Measurements from ENCODE around the gene RIBC2.

Gene RIBC2

DNA sequence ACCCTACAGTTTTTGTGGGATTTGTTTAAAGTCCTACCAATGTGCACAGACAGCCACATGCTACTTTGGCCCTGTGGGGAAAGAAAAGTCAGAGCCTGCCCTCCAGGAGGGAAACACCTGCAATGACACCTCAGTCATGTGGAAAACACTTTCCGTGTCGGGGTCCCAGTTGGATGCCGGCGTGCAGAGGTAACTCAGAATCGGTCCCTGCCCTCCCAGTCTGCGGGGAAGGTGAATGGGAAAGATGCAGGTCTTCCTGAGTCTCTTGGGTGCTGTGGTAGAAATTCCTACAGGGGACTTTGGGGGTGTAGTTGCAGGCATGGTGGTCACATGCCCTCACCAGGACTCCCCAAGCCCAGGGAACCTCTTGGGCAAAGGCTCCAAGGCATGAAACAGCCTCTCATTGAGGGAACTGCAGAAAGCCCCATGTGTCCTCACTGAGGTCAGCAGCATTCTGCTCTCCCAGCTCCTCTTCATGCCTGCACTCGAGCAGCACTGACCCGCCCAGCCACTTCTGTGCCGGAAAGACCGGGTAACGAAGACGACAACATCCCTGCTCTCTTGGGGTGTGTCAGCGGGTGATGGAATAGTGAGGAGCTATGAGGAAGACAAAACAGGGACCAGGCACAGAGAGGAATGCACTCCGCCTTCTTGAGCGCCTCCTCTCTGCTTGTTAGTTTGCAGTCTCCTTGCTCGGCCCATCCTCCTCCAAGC lies 4.7 kb downstream of the RIBC2 start:
- H3K4me1 Mint-ChIP-seq: peaks cover 23% of the 10 kb centered on the region
- no peak for DNase-seq
- no peaks in the 10 kb centered on the region for H3K9me3 Mint-ChIP-seq
- no peak overlapping the region for H3K27ac Mint-ChIP-seq
- peaks cover 7% of the 10 kb centered on the region for H3K27me3 Mint-ChIP-seq
- CTCF ChIA-PET: no interaction called here
- H3K36me3 Mint-ChIP-seq: peaks cover 13% of the 10 kb centered on the region
- no peak overlapping the region for H3K4me3 Mint-ChIP-seq

- Mint-ChIP-seq H3K27ac (no peak overlapping the region), H3K27me3 (peaks cover 2% of the 10 kb centered on the region), H3K4me3 (no peak overlapping the region), H3K36me3 (peaks cover 14% of the 10 kb centered on the region), H3K9me3 (no peaks in the 10 kb centered on the region), H3K4me1 (peaks cover 18% of the 10 kb centered on the region)
- CTCF ChIA-PET: no interaction called here
- DNase-seq: no peak
Measured at GRCh38 chr22:45418770-45419138, 5.3 kb downstream of the RIBC2 start.

GRCh38 chr22:45420011-45420410 lies 6.5 kb downstream of the RIBC2 start:
- CTCF ChIA-PET: no interaction called here
- Mint-ChIP-seq H3K4me1 (peaks cover 7% of the 10 kb centered on the region), H3K27me3 (no peaks in the 10 kb centered on the region), H3K27ac (no peak overlapping the region), H3K4me3 (no peak overlapping the region), H3K36me3 (peaks cover 14% of the 10 kb centered on the region), H3K9me3 (no peaks in the 10 kb centered on the region)
- no peak for DNase-seq

DNA sequence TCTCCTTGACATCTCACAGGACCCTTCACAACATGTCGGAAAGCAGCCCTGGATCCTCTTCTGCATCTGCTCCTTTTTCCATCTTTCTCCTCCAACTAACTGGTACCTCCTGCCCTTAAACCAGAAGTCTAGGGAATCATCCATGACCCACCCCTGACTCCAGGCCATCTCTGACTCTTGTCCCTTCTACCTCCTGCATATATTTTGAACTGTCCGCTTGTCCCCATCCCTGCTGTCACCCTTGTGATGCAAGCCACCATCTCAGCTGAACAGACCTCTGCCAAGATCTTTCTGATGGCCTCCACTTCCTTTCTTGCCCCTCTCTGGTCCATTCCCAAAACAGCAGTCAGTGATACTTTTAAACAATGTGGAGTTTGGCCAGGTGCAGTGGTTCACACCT lies 7.0 kb downstream of the RIBC2 start:
- H3K27ac Mint-ChIP-seq: no peak overlapping the region
- peaks cover 13% of the 10 kb centered on the region for H3K36me3 Mint-ChIP-seq
- H3K4me3 Mint-ChIP-seq: no peak overlapping the region
- CTCF ChIA-PET: no interaction called here
- H3K4me1 Mint-ChIP-seq: peaks cover 6% of the 10 kb centered on the region
- no peaks in the 10 kb centered on the region for H3K9me3 Mint-ChIP-seq
- DNase-seq: no peak
- H3K27me3 Mint-ChIP-seq: no peaks in the 10 kb centered on the region

- H3K4me3 Mint-ChIP-seq: no peak overlapping the region
- DNase-seq: no peak
- H3K9me3 Mint-ChIP-seq: peaks cover under 1% of the 10 kb centered on the region
- H3K27me3 Mint-ChIP-seq: peaks cover 4% of the 10 kb centered on the region
- H3K4me1 Mint-ChIP-seq: no peaks in the 10 kb centered on the region
- CTCF ChIA-PET: no interaction called here
- H3K27ac Mint-ChIP-seq: no peak overlapping the region
- H3K36me3 Mint-ChIP-seq: peaks cover 16% of the 10 kb centered on the region
Measured at GRCh38 chr22:45421349-45422055, 8.0 kb downstream of the RIBC2 start.

GRCh38 chr22:45422237-45422983 lies 8.9 kb downstream of the RIBC2 start:
- no peak for DNase-seq
- Mint-ChIP-seq H3K36me3 (peaks cover 23% of the 10 kb centered on the region), H3K27me3 (peaks cover 7% of the 10 kb centered on the region), H3K4me1 (no peaks in the 10 kb centered on the region), H3K9me3 (peaks cover 7% of the 10 kb centered on the region), H3K4me3 (no peak overlapping the region), H3K27ac (no peak overlapping the region)
- CTCF ChIA-PET: no interaction called here

DNA sequence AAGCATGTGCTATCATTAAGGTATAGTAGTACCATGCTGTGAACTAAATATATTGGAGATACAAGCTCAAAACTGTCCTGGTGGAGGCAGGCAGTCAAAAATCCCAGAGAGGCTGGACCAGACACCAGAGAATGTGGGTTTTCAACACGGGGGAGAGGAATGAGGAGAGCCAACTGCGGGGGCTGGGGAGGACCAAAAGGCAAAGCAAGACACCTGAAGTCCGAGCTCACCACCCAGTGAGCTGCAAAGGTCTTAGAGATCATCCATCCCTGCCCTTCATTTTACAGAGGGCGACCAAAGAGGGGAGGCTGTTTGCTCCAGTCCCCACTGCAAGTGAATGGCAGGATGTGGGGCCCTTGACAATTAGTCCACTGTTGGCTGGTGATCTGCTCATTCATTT lies 10.0 kb downstream of the RIBC2 start:
- CTCF ChIA-PET: no interaction called here
- Mint-ChIP-seq H3K4me1 (no peaks in the 10 kb centered on the region), H3K9me3 (peaks cover 7% of the 10 kb centered on the region), H3K27ac (no peak overlapping the region), H3K36me3 (peaks cover 23% of the 10 kb centered on the region), H3K4me3 (no peak overlapping the region), H3K27me3 (peaks cover 7% of the 10 kb centered on the region)
- DNase-seq: no peak

- H3K9me3 Mint-ChIP-seq: peaks cover 7% of the 10 kb centered on the region
- peaks cover 7% of the 10 kb centered on the region for H3K27me3 Mint-ChIP-seq
Measured at GRCh38 chr22:45424241-45424731, 10.8 kb downstream of the RIBC2 start.

DNA sequence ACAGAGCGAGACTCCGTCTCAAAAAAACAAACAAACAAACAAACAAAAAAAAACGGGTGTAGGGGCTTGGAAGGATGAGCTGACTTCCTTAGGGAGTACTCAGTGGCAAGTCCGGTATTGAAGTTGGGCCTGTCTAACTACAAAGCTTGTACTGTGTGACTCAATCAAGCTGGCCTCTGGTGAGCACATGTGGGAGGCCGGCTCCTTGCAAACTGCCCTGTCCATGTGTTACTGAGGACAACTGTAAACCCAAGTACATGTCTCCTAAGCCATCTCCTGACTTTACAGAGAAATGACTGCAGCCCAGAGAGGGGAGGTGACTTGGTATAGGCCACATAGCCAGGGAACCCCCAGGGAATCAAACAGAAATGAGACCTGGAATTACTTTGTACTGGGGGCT lies 11.6 kb downstream of the RIBC2 start:
- CTCF ChIA-PET: no interaction called here
- no peaks in the 10 kb centered on the region for H3K4me1 Mint-ChIP-seq
- H3K9me3 Mint-ChIP-seq: peaks cover 7% of the 10 kb centered on the region
- H3K4me3 Mint-ChIP-seq: no peak overlapping the region
- DNase-seq: no peak
- H3K27ac Mint-ChIP-seq: no peak overlapping the region
- H3K27me3 Mint-ChIP-seq: peaks cover 7% of the 10 kb centered on the region
- peaks cover 15% of the 10 kb centered on the region for H3K36me3 Mint-ChIP-seq

More at GRCh38 chr22:45424241-45424731, 10.8 kb downstream of the RIBC2 start:
- no peak for DNase-seq
- CTCF ChIA-PET: no interaction called here
- H3K4me1 Mint-ChIP-seq: no peaks in the 10 kb centered on the region
- peaks cover 15% of the 10 kb centered on the region for H3K36me3 Mint-ChIP-seq
- no peak overlapping the region for H3K4me3 Mint-ChIP-seq
- no peak overlapping the region for H3K27ac Mint-ChIP-seq

DNA sequence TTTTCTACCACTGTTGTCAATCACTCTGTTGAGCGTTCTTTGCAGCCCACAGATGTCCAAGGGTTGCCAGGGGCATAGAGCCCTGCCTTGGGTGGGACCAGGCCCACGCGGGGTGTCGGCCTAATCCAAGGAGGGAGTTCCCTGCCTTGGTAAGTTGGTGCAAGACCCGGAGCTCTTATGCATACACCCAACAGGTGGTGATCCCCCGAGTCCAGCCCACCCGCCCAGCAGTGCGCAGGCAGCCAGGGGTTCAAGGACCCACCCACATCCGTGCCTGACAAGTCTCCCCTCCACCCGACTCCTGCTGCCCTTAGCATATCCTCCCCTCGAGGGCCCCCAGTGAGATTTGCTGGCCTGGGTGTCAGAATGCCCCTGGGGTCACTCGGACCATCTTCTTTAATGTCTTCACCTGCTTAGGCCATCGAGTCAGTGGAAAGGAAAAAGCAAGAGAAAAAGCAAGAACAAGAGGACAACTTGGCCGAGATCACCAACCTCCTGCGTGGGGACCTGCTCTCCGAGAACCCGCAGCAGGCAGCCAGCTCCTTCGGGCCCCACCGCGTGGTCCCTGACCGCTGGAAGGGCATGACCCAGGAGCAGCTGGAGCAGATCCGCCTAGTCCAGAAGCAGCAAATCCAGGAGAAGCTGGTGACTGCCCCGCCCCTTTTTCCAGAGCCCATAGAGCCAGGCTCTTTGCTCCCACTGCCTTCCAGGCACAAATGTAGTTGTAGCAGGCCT lies 12.2 kb downstream of the RIBC2 start:
- no peak for DNase-seq
- Mint-ChIP-seq H3K4me1 (no peaks in the 10 kb centered on the region), H3K4me3 (no peak overlapping the region), H3K9me3 (peaks cover 7% of the 10 kb centered on the region), H3K36me3 (peaks cover 13% of the 10 kb centered on the region), H3K27me3 (peaks cover 7% of the 10 kb centered on the region), H3K27ac (no peak overlapping the region)
- CTCF ChIA-PET: no interaction called here

GRCh38 chr22:45426387-45426786 lies 12.9 kb downstream of the RIBC2 start:
- CTCF ChIA-PET: no interaction called here
- no peak overlapping the region for H3K4me3 Mint-ChIP-seq

DNA sequence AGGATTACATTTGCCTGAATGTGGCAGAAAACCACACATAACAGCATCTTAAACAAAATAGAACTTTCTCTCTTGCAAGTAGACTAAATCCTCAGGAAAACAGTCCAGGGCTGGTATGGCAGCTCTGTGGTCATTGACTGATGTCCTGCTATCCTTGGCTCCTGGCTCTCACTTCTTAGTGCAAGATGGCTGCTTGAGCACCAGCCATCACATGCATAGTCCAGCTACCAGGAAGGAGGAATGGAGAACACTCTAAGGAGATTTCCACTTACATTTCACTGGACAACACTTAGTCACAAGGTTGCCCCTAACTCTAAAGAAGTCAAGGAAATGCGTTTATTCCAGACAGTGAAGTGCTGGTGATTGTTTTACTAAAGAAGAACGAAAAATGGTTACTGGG lies 13.6 kb downstream of the RIBC2 start:
- Mint-ChIP-seq H3K27me3 (peaks cover 7% of the 10 kb centered on the region), H3K4me3 (no peak overlapping the region), H3K36me3 (peaks cover 13% of the 10 kb centered on the region), H3K27ac (no peak overlapping the region), H3K9me3 (peaks cover 7% of the 10 kb centered on the region), H3K4me1 (no peaks in the 10 kb centered on the region)
- no peak for DNase-seq
- CTCF ChIA-PET: no interaction called here

More at GRCh38 chr22:45426387-45426786, 12.9 kb downstream of the RIBC2 start:
- Mint-ChIP-seq H3K36me3 (peaks cover 13% of the 10 kb centered on the region), H3K9me3 (peaks cover 7% of the 10 kb centered on the region), H3K27ac (no peak overlapping the region), H3K4me1 (no peaks in the 10 kb centered on the region), H3K27me3 (peaks cover 7% of the 10 kb centered on the region)
- no peak for DNase-seq

DNA sequence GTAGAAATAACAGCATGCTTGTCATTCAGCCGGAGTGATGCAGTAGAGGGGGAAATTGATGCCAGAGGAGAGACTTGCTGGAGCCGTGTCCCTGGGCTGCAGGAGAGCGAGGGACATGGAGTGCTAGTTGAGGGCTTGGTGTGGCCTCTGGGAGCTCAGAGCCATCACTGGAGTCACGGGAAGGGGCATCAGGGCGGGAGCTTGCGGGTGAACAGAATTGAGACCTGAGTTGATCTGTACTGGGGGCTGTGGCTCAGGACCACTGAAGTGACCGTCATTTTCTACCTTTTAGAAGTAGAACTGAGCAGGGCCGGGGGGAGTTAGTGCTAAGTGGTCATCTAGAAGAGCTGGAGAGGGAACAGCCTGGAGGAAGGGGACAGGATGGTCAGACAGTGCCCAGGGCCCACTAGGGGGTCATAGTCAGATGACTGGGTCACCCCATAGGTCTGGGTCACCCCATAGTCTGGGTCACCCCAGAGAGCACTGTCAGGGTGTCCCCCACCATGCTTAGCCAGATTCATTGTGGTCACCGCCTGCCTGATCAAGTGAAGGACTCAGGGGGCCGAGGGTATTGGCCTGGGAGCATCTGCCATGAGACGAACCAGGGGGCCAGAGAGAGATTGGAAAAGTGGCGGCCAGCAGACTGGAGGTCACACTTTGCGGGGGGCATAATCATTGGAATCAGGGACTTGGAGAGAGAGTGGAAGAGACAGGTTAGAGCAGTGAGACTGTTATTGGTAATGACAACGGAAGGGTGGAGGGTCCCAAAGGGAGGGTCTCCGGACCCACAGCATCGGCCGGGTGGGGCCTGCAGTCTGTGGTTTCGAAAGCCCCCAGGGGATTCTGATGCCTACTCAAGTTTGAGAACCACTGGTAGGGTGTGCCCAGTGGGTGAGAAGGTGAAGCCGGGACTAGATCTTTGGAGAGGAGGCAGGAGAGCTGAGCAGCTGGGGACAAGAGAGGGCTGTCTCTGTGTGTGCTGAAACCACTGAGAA lies 15.2 kb downstream of the RIBC2 start:
- H3K4me1 Mint-ChIP-seq: no peaks in the 10 kb centered on the region
- H3K27me3 Mint-ChIP-seq: peaks cover 7% of the 10 kb centered on the region
- DNase-seq: no peak
- peaks cover 7% of the 10 kb centered on the region for H3K9me3 Mint-ChIP-seq
- peaks cover 12% of the 10 kb centered on the region for H3K36me3 Mint-ChIP-seq
- no peak overlapping the region for H3K4me3 Mint-ChIP-seq
- CTCF ChIA-PET: no interaction called here
- H3K27ac Mint-ChIP-seq: no peak overlapping the region

Measured in activated naive CD4-positive, alpha-beta T cell treated with anti-CD3 and anti-CD28 coated beads, Interleukin-2, amount 10 ng/mL, durations not matched to agents 7 days and 5 days (primary cell).